Measurements from ENCODE around the gene ACTN4.
A peak's percentile ranks its signal among the peaks of the same experiment; 100 is the strongest.
"Not testable (repeated sequence)": the region's sequence is repeated elsewhere in the genome, so short reads cannot be mapped to it uniquely, and the experiment has no call there.

The ACTN4 gene

GRCh38 chr19:38647368-38647965 is at the start of gene ACTN4:
Gene ACTN4 (plus strand): TSS chr19:38647649. CDS start chr19:38647746, 97 bp downstream.
- Histone ChIP-seq H3K27ac (ENCODE audit: poor library complexity, severe bottlenecking) (peak within 1 kb of the TSS; percentile 100), H3K9me3 (ENCODE audit: severe bottlenecking) (no peaks in the 10 kb centered on the region), H3K4me3 (ENCODE audit: severe bottlenecking) (peak within 1 kb of the TSS; percentile 84), H3K4me1 (ENCODE audit: insufficient read depth, poor library complexity, severe bottlenecking) (peaks cover 21% of the 10 kb centered on the region), H3K36me3 (ENCODE audit: low read depth) (peaks cover 31% of the 10 kb centered on the region), H3K27me3 (ENCODE audit: insufficient read depth, poor library complexity, severe bottlenecking) (no peaks in the 10 kb centered on the region)
- peak; percentile 35 for ATAC-seq (ENCODE audit: low read depth)
- TF ChIP-seq CTCF (IDR thresholded peaks at IDR 0.05; ENCODE audit: poor library complexity, severe bottlenecking): no peak
- DNase-seq (ENCODE audit: low spot score): peak; percentile 95

GRCh38 chr19:38599722-38600121 is 47.7 kb upstream of the ACTN4 start:
- Histone ChIP-seq H3K9me3 (ENCODE audit: severe bottlenecking) (no peaks in the 10 kb centered on the region), H3K27ac (ENCODE audit: poor library complexity, severe bottlenecking) (no peak overlapping the region)
- TF ChIP-seq CTCF (IDR thresholded peaks at IDR 0.05; ENCODE audit: poor library complexity, severe bottlenecking): no peak

GRCh38 chr19:38602856-38603255 is 44.6 kb upstream of the ACTN4 start:
- not testable (repeated sequence) for ATAC-seq (ENCODE audit: low read depth); H3K27ac ChIP-seq (ENCODE audit: poor library complexity, severe bottlenecking)

More at GRCh38 chr19:38599722-38600121, 47.7 kb upstream of the ACTN4 start:
- DNase-seq (ENCODE audit: low spot score) (no peak), ATAC-seq (ENCODE audit: low read depth) (no peak)
- Histone ChIP-seq H3K36me3 (ENCODE audit: low read depth) (no peaks in the 10 kb centered on the region), H3K27me3 (ENCODE audit: insufficient read depth, poor library complexity, severe bottlenecking) (no peaks in the 10 kb centered on the region), H3K4me3 (ENCODE audit: severe bottlenecking) (no peak overlapping the region), H3K4me1 (ENCODE audit: insufficient read depth, poor library complexity, severe bottlenecking) (no peaks in the 10 kb centered on the region)

GRCh38 chr19:38606131-38606530 is 41.3 kb upstream of the ACTN4 start:
- H3K27ac ChIP-seq (ENCODE audit: poor library complexity, severe bottlenecking): no peak overlapping the region
- no peaks in the 10 kb centered on the region for H3K4me1 ChIP-seq (ENCODE audit: insufficient read depth, poor library complexity, severe bottlenecking)
- DNase-seq (ENCODE audit: low spot score): no peak
- ATAC-seq (ENCODE audit: low read depth): no peak
- H3K36me3 ChIP-seq (ENCODE audit: low read depth): no peaks in the 10 kb centered on the region
- H3K27me3 ChIP-seq (ENCODE audit: insufficient read depth, poor library complexity, severe bottlenecking): no peaks in the 10 kb centered on the region
- no peak overlapping the region for H3K4me3 ChIP-seq (ENCODE audit: severe bottlenecking)
- H3K9me3 ChIP-seq (ENCODE audit: severe bottlenecking): no peaks in the 10 kb centered on the region
- TF ChIP-seq CTCF (IDR thresholded peaks at IDR 0.05; ENCODE audit: poor library complexity, severe bottlenecking): no peak

More at GRCh38 chr19:38602856-38603255, 44.6 kb upstream of the ACTN4 start:
- not testable (repeated sequence) for H3K36me3 ChIP-seq (ENCODE audit: low read depth); H3K4me1 ChIP-seq (ENCODE audit: insufficient read depth, poor library complexity, severe bottlenecking); H3K4me3 ChIP-seq (ENCODE audit: severe bottlenecking); DNase-seq (ENCODE audit: low spot score); H3K27me3 ChIP-seq (ENCODE audit: insufficient read depth, poor library complexity, severe bottlenecking); H3K9me3 ChIP-seq (ENCODE audit: severe bottlenecking)

GRCh38 chr19:38614289-38614688 is 33.2 kb upstream of the ACTN4 start:
- Histone ChIP-seq H3K27ac (ENCODE audit: poor library complexity, severe bottlenecking) (no peak overlapping the region), H3K4me1 (ENCODE audit: insufficient read depth, poor library complexity, severe bottlenecking) (no peaks in the 10 kb centered on the region), H3K36me3 (ENCODE audit: low read depth) (no peaks in the 10 kb centered on the region), H3K9me3 (ENCODE audit: severe bottlenecking) (no peaks in the 10 kb centered on the region), H3K27me3 (ENCODE audit: insufficient read depth, poor library complexity, severe bottlenecking) (no peaks in the 10 kb centered on the region), H3K4me3 (ENCODE audit: severe bottlenecking) (no peak overlapping the region)
- DNase-seq (ENCODE audit: low spot score) (no peak), ATAC-seq (ENCODE audit: low read depth) (no peak)
- TF ChIP-seq CTCF (IDR thresholded peaks at IDR 0.05; ENCODE audit: poor library complexity, severe bottlenecking): no peak
